K562 (cell line): ENCODE results near the gene SH3BP2. TPM values are rescaled to one million over a fixed set of nuclear protein-coding genes. Genes with fewer than 3 reads are reported as not detected.

Source experiments
- BRD4 ChIP-seq: fragments of 200-600 bp; sonication (generic); IDR thresholded peaks from 2 replicates; pipeline ENCODE4 v1.6.1; 2017; ENCODE audit warnings: inconsistent platforms
- ETV5 ChIP-seq: sonication (generic); formaldehyde crosslinking; IDR thresholded peaks from 2 replicates; pipeline ENCODE4 v1.4.0; 2020; ENCODE audit warnings: low read depth, mild to moderate bottlenecking, missing genetic modification reagents
- SMAD2 ChIP-seq: fragments of 150-350 bp; IDR thresholded peaks from 2 replicates; pipeline ENCODE4 v1.6.1; 2014; ENCODE audit warnings: low read depth, mild to moderate bottlenecking, low read length
- SNRNP70 ChIP-seq: fragments of 200-400 bp; formaldehyde crosslinking; optimal IDR thresholded peaks from 2 replicates; pipeline ENCODE3; 2017; ENCODE audit warnings: low read depth, low read length
- polyA plus RNA-seq, 8 experiments: library from polyadenylated mRNA; depleted of rRNA in 4 of 8; stranded (reverse) in 5 of 8; unstranded in 3 of 8; fragments of >200 nt; fragmentation: Nextera tagmentation in 2 of 8; fragmentation: Illumina TruSeq in 1 of 8; extraction: Ambion mirVana in 2 of 8; extraction: Trizol in 1 of 8; gene quantifications; 2 replicates each; pipeline versions ENCODE4 v1.2.1 to v1.2.3, GENCODE V29; 2011 to 2014; ENCODE audit warnings: inconsistent platforms in 1 of 8, missing spikeins in 1 of 8
- total RNA-seq, 7 experiments: library from RNA; depleted of rRNA in 6 of 7; stranded (reverse); fragments of >200 nt in 6 of 7; fragmentation: Illumina TruSeq in 2 of 7; extraction: Trizol in 2 of 7; gene quantifications; 2 replicates each; pipeline versions ENCODE4 v1.2.1 to v1.2.3, GENCODE V29; 2011 to 2021; ENCODE audit warnings: low replicate concordance in 1 of 7
- TF ChIP-seq, protein P1 (sequence below): fragments of 450-650 bp; formaldehyde crosslinking; IDR thresholded peaks from 2 replicates; pipeline ENCODE4 v1.4.0; 2020; ENCODE audit warnings: mild to moderate bottlenecking, mixed read lengths

SH3BP2 gene
- total and polyA plus RNA-seq, 9 of the 15 experiments (the other 6 are each of a cell fraction or from before 2014, with no cell fraction given) = 0.34 to 16.0 (median 5.1) TPM

DNA sequence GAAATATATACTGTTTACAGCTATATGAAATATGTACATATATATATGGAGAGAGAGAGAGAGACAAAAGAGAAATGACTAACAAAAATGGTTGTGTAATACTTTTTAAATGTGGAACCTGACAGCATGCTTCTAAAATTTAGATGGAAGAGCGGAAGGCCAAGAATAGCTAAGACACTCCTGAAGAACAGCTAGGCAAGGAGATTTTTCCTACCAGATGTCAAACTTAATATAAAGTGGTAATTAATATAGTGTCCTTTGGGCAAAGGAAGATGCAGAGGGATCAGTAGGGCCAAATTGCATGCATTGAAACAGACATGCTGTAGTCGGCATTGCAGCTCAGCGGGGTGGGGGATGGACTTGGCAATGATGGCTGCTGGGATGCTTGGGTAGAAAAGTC is 96.0 kb downstream of the SH3BP2 start (continued):
- TF ChIP-seq, protein P1, sequence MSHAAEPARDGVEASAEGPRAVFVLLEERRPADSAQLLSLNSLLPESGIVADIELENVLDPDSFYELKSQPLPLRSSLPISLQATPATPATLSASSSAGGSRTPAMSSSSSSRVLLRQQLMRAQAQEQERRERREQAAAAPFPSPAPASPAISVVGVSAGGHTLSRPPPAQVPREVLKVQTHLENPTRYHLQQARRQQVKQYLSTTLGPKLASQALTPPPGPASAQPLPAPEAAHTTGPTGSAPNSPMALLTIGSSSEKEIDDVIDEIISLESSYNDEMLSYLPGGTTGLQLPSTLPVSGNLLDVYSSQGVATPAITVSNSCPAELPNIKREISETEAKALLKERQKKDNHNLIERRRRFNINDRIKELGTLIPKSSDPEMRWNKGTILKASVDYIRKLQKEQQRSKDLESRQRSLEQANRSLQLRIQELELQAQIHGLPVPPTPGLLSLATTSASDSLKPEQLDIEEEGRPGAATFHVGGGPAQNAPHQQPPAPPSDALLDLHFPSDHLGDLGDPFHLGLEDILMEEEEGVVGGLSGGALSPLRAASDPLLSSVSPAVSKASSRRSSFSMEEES (CRISPR knock-in tag) = no peak
- TF ChIP-seq SNRNP70 = no peak
- no peak for TF ChIP-seq BRD4
- TF ChIP-seq ETV5 (CRISPR knock-in tag) = no peak
- no peak for TF ChIP-seq SMAD2

Other genes with a start within 250 kb of the SH3BP2 start
- gene TNIP2, start 36.7 kb upstream of the SH3BP2 start, total RNA-seq (2014; rRNA removed) = 42.6 and 46.7 TPM in 2 replicates
- 11.6 and 13.1 TPM in 2 replicates for gene TNIP2, start 36.7 kb upstream of the SH3BP2 start, total RNA-seq (2014; rRNA removed; fragmentation: Illumina TruSeq; extraction: Trizol)
- 19.5 and 21.9 TPM in 2 replicates for gene TNIP2, start 36.7 kb upstream of the SH3BP2 start, total RNA-seq (2015; rRNA removed; fragmentation: Illumina TruSeq; extraction: Trizol)
- gene TNIP2, start 36.7 kb upstream of the SH3BP2 start, total RNA-seq (2021) = 32.2 and 35.8 TPM in 2 replicates
- gene TNIP2, start 36.7 kb upstream of the SH3BP2 start, polyA plus RNA-seq (2011; rRNA removed) = 17.5 and 21.8 TPM in 2 replicates
- gene TNIP2, start 36.7 kb upstream of the SH3BP2 start, polyA plus RNA-seq (2014; fragmentation: Illumina TruSeq; extraction: Trizol) = 12.1 and 18.3 TPM in 2 replicates
- 1 to 10 TPM in 1 of 2 experiments, under 1 TPM in 1; 0.61 to 1.1 TPM for gene TNIP2, start 36.7 kb upstream of the SH3BP2 start, polyA plus RNA-seq (2014; fragmentation: Nextera tagmentation; extraction: Ambion mirVana)
- gene TNIP2, start 36.7 kb upstream of the SH3BP2 start, polyA plus RNA-seq (2014; rRNA removed) = 38.1 and 38.2 TPM in 2 replicates
- 104 and 140 TPM in 2 replicates for gene ADD1, start 50.8 kb downstream of the SH3BP2 start, total RNA-seq (2014; rRNA removed)
- 67.1 and 80.8 TPM in 2 replicates for gene ADD1, start 50.8 kb downstream of the SH3BP2 start, total RNA-seq (2014; rRNA removed; fragmentation: Illumina TruSeq; extraction: Trizol)
- 74.0 and 76.9 TPM in 2 replicates for gene ADD1, start 50.8 kb downstream of the SH3BP2 start, total RNA-seq (2015; rRNA removed; fragmentation: Illumina TruSeq; extraction: Trizol)
- gene ADD1, start 50.8 kb downstream of the SH3BP2 start, total RNA-seq (2021) = 145 and 153 TPM in 2 replicates
- 72.4 and 77.0 TPM in 2 replicates for gene ADD1, start 50.8 kb downstream of the SH3BP2 start, polyA plus RNA-seq (2011; rRNA removed)
- gene ADD1, start 50.8 kb downstream of the SH3BP2 start, polyA plus RNA-seq (2014; fragmentation: Illumina TruSeq; extraction: Trizol) = 99.7 and 110 TPM in 2 replicates
- 10 to 100 TPM; 17.5 to 20.7 TPM for gene ADD1, start 50.8 kb downstream of the SH3BP2 start, polyA plus RNA-seq (2014; fragmentation: Nextera tagmentation; extraction: Ambion mirVana)
- gene ADD1, start 50.8 kb downstream of the SH3BP2 start, polyA plus RNA-seq (2014; rRNA removed) = 87.7 and 121 TPM in 2 replicates
- 50.9 and 56.1 TPM in 2 replicates for gene NOP14, start 170.3 kb downstream of the SH3BP2 start, total RNA-seq (2014; rRNA removed)
- gene NOP14, start 170.3 kb downstream of the SH3BP2 start, total RNA-seq (2014; rRNA removed; fragmentation: Illumina TruSeq; extraction: Trizol) = 53.8 and 55.0 TPM in 2 replicates
- gene NOP14, start 170.3 kb downstream of the SH3BP2 start, total RNA-seq (2015; rRNA removed; fragmentation: Illumina TruSeq; extraction: Trizol) = 61.1 and 61.7 TPM in 2 replicates
- gene NOP14, start 170.3 kb downstream of the SH3BP2 start, total RNA-seq (2021) = 69.8 and 76.0 TPM in 2 replicates
- gene NOP14, start 170.3 kb downstream of the SH3BP2 start, polyA plus RNA-seq (2011; rRNA removed) = 13.4 and 15.2 TPM in 2 replicates
- 62.1 and 62.4 TPM in 2 replicates for gene NOP14, start 170.3 kb downstream of the SH3BP2 start, polyA plus RNA-seq (2014; fragmentation: Illumina TruSeq; extraction: Trizol)
- gene NOP14, start 170.3 kb downstream of the SH3BP2 start, polyA plus RNA-seq (2014; fragmentation: Nextera tagmentation; extraction: Ambion mirVana) = 10 to 100 TPM; 12.7 to 12.9 TPM
- gene NOP14, start 170.3 kb downstream of the SH3BP2 start, polyA plus RNA-seq (2014; rRNA removed) = 30.1 and 33.3 TPM in 2 replicates
- 2.5 and 3.1 TPM in 2 replicates for gene GRK4, start 170.5 kb downstream of the SH3BP2 start, total RNA-seq (2014; rRNA removed)
- gene GRK4, start 170.5 kb downstream of the SH3BP2 start, total RNA-seq (2014; rRNA removed; fragmentation: Illumina TruSeq; extraction: Trizol) = 4.5 and 4.6 TPM in 2 replicates
- 3.3 and 3.6 TPM in 2 replicates for gene GRK4, start 170.5 kb downstream of the SH3BP2 start, total RNA-seq (2015; rRNA removed; fragmentation: Illumina TruSeq; extraction: Trizol)
- 4.8 and 4.9 TPM in 2 replicates for gene GRK4, start 170.5 kb downstream of the SH3BP2 start, total RNA-seq (2021)
- 3.3 and 4.0 TPM in 2 replicates for gene GRK4, start 170.5 kb downstream of the SH3BP2 start, polyA plus RNA-seq (2011; rRNA removed)
- 2.6 and 3.0 TPM in 2 replicates for gene GRK4, start 170.5 kb downstream of the SH3BP2 start, polyA plus RNA-seq (2014; fragmentation: Illumina TruSeq; extraction: Trizol)
- 1 to 10 TPM; 1.1 to 1.2 TPM for gene GRK4, start 170.5 kb downstream of the SH3BP2 start, polyA plus RNA-seq (2014; fragmentation: Nextera tagmentation; extraction: Ambion mirVana)
- gene GRK4, start 170.5 kb downstream of the SH3BP2 start, polyA plus RNA-seq (2014; rRNA removed) = 2.6 and 2.9 TPM in 2 replicates